Measurements from ENCODE around the gene SANBR. TPM values are rescaled to one million over a fixed set of nuclear protein-coding genes. Genes with fewer than 3 reads are reported as not detected.

SANBR gene
- total RNA-seq, 6 experiments from 2014 or later, result 1.3 to 4.4 (median 1.9) TPM

DNA sequence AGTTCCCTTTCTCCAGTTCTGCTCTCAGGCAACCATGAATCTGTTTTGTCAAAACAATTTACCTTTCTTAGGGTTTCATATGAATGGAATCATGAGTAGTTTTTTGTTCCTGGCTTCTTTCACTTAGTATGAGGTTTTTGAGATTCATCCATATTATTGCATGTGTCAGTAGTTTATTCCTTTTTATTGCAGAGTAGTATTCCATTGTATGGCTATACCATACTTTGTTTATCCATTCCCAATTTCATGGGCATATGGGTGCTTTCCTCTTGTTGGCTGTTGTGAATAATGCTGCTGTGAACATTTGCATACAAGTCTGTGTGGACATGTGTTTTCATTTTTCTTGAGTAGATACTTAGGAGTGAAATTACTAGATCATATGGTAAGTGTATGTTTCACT lies 46.0 kb downstream of the SANBR start:
- Histone ChIP-seq H3K4me1 (no peaks in the 10 kb centered on the region), H3K9me3 (no peaks in the 10 kb centered on the region), H3K4me3 (no peak overlapping the region), H3K27me3 (no peaks in the 10 kb centered on the region), H3K36me3 (no peaks in the 10 kb centered on the region), H3K27ac (no peak overlapping the region)
- intact Hi-C loops (cut with DNase I), result no loop called here
- DNase-seq, result no peak
- no peak for TF ChIP-seq POLR2A (IDR thresholded peaks at IDR 0.05)
- TF ChIP-seq CTCF (IDR thresholded peaks at IDR 0.05), result no peak
- no peak for ATAC-seq

DNA sequence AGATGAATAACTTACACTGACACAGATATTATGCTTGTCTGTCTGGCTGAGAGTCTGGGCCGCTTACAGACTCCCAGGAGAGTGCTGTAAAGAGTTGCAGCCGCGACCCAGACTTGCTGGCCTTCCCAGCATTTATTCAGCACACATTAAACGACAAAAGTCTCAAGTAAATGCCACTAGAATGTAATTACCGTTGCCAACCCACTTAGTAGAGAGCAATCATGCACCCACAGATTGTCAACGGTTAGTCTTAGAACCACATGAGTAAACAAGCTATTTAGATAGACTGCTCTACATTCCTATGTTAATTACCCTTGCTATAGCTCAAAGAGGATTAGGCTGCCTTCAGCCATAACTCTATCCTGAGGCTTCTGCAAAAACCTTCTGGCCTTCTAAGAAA lies 48.5 kb downstream of the SANBR start:
- Histone ChIP-seq H3K27me3 (no peaks in the 10 kb centered on the region), H3K4me3 (no peak overlapping the region), H3K4me1 (no peaks in the 10 kb centered on the region), H3K9me3 (no peaks in the 10 kb centered on the region), H3K27ac (no peak overlapping the region), H3K36me3 (no peaks in the 10 kb centered on the region)
- DNase-seq (no peak), ATAC-seq (no peak)
- intact Hi-C loops (cut with DNase I), result no loop called here
- WGBS (ENCODE audit: insufficient coverage, low coverage, low lambda C conversion rate, missing lambda C conversion rate), result 85% methylated on average over 6 of the region's 6 CpGs
- no peak for TF ChIP-seq POLR2A (IDR thresholded peaks at IDR 0.05)
- TF ChIP-seq CTCF (IDR thresholded peaks at IDR 0.05), result no peak

Other genes starting within 250 kb of the SANBR start
- gene REL, start 184.3 kb upstream of the SANBR start, total RNA-seq, result 1 to 10 TPM; 3.5 to 7.5 (median 5.0) TPM
- gene PEX13, start 48.2 kb upstream of the SANBR start, total RNA-seq, result 10 to 100 TPM; 23.0 to 34.3 (median 26.3) TPM
- gene PUS10, start 47.6 kb upstream of the SANBR start, total RNA-seq, result 10 to 100 TPM in 5 of 6 experiments, 1 to 10 TPM in 1; 8.6 to 15.3 (median 13.1) TPM
- gene C2orf74, start 96.3 kb downstream of the SANBR start, total RNA-seq, result 10 to 100 TPM; 10.2 to 12.0 (median 10.6) TPM